AG04449 (cell line): ENCODE data around the gene IL1RAPL2.

Experiments used
- CTCF ChIA-PET: fragments of 350-600 bp; formaldehyde crosslinking; extraction: SDS; loops from one replicate; lab custom pipeline; 2021; ENCODE audit warnings: antibody characterized with exemption; lab: Yijun Ruan, JAX
- POLR2A ChIA-PET: fragments of 400-600, 350-600 bp; formaldehyde crosslinking; extraction: SDS; loops from one replicate; lab custom pipeline; 2020; ENCODE audit warnings: antibody characterized with exemption, inconsistent platforms; lab: Yijun Ruan, JAX
- DNase-seq: peaks from one replicate; pipeline ENCODE4 v3.0.0-alpha.2; 2010; ENCODE audit warnings: low read depth, low spot score
- H3K4me3 ChIP-seq: 2 replicates; pipeline ENCODE4 v1.5.1; 2011; ENCODE audit warnings: low read depth, mild to moderate bottlenecking, control low read depth, low read length
- CTCF ChIP-seq: IDR thresholded peaks from one replicate; pipeline ENCODE4 v1.5.1; 2011; ENCODE audit warnings: mild to moderate bottlenecking, moderate library complexity, low read length, control low read depth, inconsistent platforms; ENCODE audit not compliant: insufficient read depth; ENCODE audit errors: missing control alignments

Gene IL1RAPL2

GRCh38 chrX:105738162-105738561 lies 1172.2 kb downstream of the IL1RAPL2 start:
- no peak for DNase-seq
- no peak overlapping the region for H3K4me3 ChIP-seq
- POLR2A ChIA-PET: no interaction called here
- no peak for TF ChIP-seq CTCF
- CTCF ChIA-PET: no interaction called here

GRCh38 chrX:105744291-105744690 lies 1178.3 kb downstream of the IL1RAPL2 start:
- TF ChIP-seq CTCF: no peak
- no peak overlapping the region for H3K4me3 ChIP-seq
- ChIA-PET POLR2A (no interaction called here), CTCF (no interaction called here)
- DNase-seq: no peak

GRCh38 chrX:105744946-105745345 lies 1178.9 kb downstream of the IL1RAPL2 start:
- ChIA-PET POLR2A (no interaction called here), CTCF (no interaction called here)
- no peak for TF ChIP-seq CTCF
- DNase-seq: no peak
- H3K4me3 ChIP-seq: no peak overlapping the region

GRCh38 chrX:105745863-105746262 lies 1179.9 kb downstream of the IL1RAPL2 start:
- TF ChIP-seq CTCF: no peak
- DNase-seq: no peak
- POLR2A ChIA-PET: no interaction called here

GRCh38 chrX:105752338-105752956 lies 1186.4 kb downstream of the IL1RAPL2 start:
- no peak for DNase-seq
- CTCF ChIA-PET: no interaction called here
- no peak overlapping the region for H3K4me3 ChIP-seq
- TF ChIP-seq CTCF: no peak
- POLR2A ChIA-PET: no interaction called here

More at GRCh38 chrX:105745863-105746262, 1179.9 kb downstream of the IL1RAPL2 start:
- CTCF ChIA-PET: no interaction called here
- no peak overlapping the region for H3K4me3 ChIP-seq

GRCh38 chrX:105753411-105753810 lies 1187.4 kb downstream of the IL1RAPL2 start:
- no peak for TF ChIP-seq CTCF
- no peak for DNase-seq
- POLR2A ChIA-PET: no interaction called here
- H3K4me3 ChIP-seq: no peak overlapping the region
- CTCF ChIA-PET: no interaction called here
